ENCODE measurements around the gene KPNA6. TPM values are rescaled to one million over a fixed set of nuclear protein-coding genes. Genes with fewer than 3 reads are reported as not detected.
A peak's percentile ranks its signal among the peaks of the same experiment; 100 is the strongest.

Gene KPNA6
- total RNA-seq, 1 experiment from 2014 or later: 114 TPM

DNA sequence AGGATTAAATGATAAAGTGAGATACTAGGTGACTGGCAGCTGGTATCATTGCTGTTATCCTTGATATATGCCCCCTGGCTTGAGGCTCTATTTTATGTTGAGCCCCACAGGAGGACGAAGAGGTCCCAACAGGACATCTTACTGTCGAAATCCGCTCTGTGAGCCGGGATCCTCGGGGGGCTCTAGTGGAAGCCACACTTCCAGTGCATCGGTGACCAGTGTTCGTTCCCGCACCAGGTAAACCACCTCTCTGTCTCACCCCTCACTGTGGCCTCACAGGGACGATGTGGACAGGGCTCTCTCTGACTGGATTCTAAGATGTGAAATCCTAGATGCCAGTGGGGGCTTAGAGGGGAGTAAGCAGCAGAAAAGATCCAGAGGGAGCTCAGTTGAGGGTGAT, 33.0 kb upstream of the KPNA6 start:
- no peak for DNase-seq
- Histone ChIP-seq H2BK15ac (ENCODE audit: low read depth, low read length) (no peak overlapping the region), H3K14ac (ENCODE audit: insufficient read depth, low read length) (no peak overlapping the region), H3K9ac (ENCODE audit: extremely low read depth, insufficient read length, low read length) (no peak overlapping the region), H3K4ac (ENCODE audit: low read depth, low read length) (no peak overlapping the region), H4K91ac (ENCODE audit: insufficient read length, low read depth, low read length) (no peak overlapping the region), H4K8ac (replicated peaks; ENCODE audit: insufficient read length, low read depth, low read length) (no peak overlapping the region), H3K18ac (ENCODE audit: insufficient read length, low read depth, low read length) (no peak overlapping the region), H3K4me2 (ENCODE audit: insufficient read depth, insufficient read length, low read length) (no peak overlapping the region), H4K20me1 (ENCODE audit: control insufficient read depth, insufficient read depth, insufficient read length) (no peaks in the 10 kb centered on the region), H3K79me1 (ENCODE audit: insufficient read depth, low read depth, low read length, poor library complexity, severe bottlenecking) (no peaks in the 10 kb centered on the region), H3K79me2 (ENCODE audit: insufficient read depth, low read length) (no peaks in the 10 kb centered on the region; the same call in 1 of the 2 replicates), H3K4me1 (ENCODE audit: insufficient read depth, low read length) (no peaks in the 10 kb centered on the region; the same call in 1 of the 2 replicates), H3K9me3 (ENCODE audit: control insufficient read depth, low read depth, low read length) (no peaks in the 10 kb centered on the region), H2BK20ac (ENCODE audit: low read depth, low read length, poor library complexity, severe bottlenecking) (no peak overlapping the region), H2BK120ac (ENCODE audit: low read depth, low read length, poor library complexity, severe bottlenecking) (no peak overlapping the region), H4K5ac (ENCODE audit: insufficient read length, low read depth, low read length) (no peak overlapping the region), H2AK5ac (ENCODE audit: insufficient read length, low read length) (no peak overlapping the region), H2AFZ (ENCODE audit: low read length) (no peak overlapping the region), H3K56ac (ENCODE audit: insufficient read length, low read depth, low read length) (no peak overlapping the region), H2BK5ac (ENCODE audit: insufficient read length, low read length) (no peak overlapping the region), H3K27me3 (ENCODE audit: insufficient read depth, low read length) (no peaks in the 10 kb centered on the region), H3T11ph (ENCODE audit: low read length) (no peak overlapping the region), H2BK12ac (ENCODE audit: insufficient read length, low read depth, low read length) (no peak overlapping the region), H3K23ac (ENCODE audit: insufficient read length, low read depth, low read length) (no peak overlapping the region), H3K23me2 (ENCODE audit: insufficient read length, low read depth, low read length, poor library complexity, severe bottlenecking) (peaks cover 9% of the 10 kb centered on the region), H3K27ac (ENCODE audit: insufficient read length, low read depth, low read length) (no peak overlapping the region)
- Mint-ChIP-seq H3K27ac (no peak overlapping the region), H3K27me3 (ENCODE audit: low read depth) (peaks cover 8% of the 10 kb centered on the region), H3K4me1 (peaks cover 13 to 14% of the 10 kb centered on the region in 2 experiments), H3K4me3 (peak overlapping the region in 1 of 2 experiments; percentile 6; a peak in 2 of 5 replicates), H3K9me3 (no peaks in the 10 kb centered on the region), H3K36me3 (ENCODE audit: insufficient read depth in 1 of 3, low read depth in 3 of 3) (peaks cover 21 to 50% (median 43%) of the 10 kb centered on the region in 3 experiments)
- WGBS (ENCODE audit: extremely low coverage, insufficient read length, low lambda C conversion rate): no CpG with 5 or more reads among the region's 9 CpGs
- TF ChIP-seq, protein P1, sequence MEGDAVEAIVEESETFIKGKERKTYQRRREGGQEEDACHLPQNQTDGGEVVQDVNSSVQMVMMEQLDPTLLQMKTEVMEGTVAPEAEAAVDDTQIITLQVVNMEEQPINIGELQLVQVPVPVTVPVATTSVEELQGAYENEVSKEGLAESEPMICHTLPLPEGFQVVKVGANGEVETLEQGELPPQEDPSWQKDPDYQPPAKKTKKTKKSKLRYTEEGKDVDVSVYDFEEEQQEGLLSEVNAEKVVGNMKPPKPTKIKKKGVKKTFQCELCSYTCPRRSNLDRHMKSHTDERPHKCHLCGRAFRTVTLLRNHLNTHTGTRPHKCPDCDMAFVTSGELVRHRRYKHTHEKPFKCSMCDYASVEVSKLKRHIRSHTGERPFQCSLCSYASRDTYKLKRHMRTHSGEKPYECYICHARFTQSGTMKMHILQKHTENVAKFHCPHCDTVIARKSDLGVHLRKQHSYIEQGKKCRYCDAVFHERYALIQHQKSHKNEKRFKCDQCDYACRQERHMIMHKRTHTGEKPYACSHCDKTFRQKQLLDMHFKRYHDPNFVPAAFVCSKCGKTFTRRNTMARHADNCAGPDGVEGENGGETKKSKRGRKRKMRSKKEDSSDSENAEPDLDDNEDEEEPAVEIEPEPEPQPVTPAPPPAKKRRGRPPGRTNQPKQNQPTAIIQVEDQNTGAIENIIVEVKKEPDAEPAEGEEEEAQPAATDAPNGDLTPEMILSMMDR (conservative IDR thresholded peaks at IDR 0.05): no peak

All from H9 (cell line).